Heart right ventricle (tissue), 16 donors: ENCODE measurements around the gene RMI1. TPM values are rescaled to one million over a fixed set of nuclear protein-coding genes. Genes with fewer than 3 reads are reported as not detected.

ENCODE experiments used
- ATAC-seq, 8 donors: fragments of 200-7000 bp; cut with Tn5 transposase; one replicate each; pipeline ENCODE4 v1.9.1; 2020; ENCODE audit warnings: mild to moderate bottlenecking in 8 of 8, moderate library complexity in 8 of 8, moderate number of reproducible peaks in 1 of 8
- DNase-seq, 2 donors: peaks; one replicate each; pipeline ENCODE4 v3.0.0-alpha.2; 2020
- H3K27ac ChIP-seq, 10 donors: fragments of 200-600 bp; sonication (generic) in 2 of 10; one replicate each; pipeline versions ENCODE4 v1.5.0 to v1.8.0; 2020 to 2022; ENCODE audit warnings: mild to moderate bottlenecking in 3 of 10
- H3K27me3 ChIP-seq, 7 donors: fragments of 200-600 bp; one replicate each; pipeline ENCODE4 v1.8.0; 2021 to 2022; ENCODE audit warnings: mild to moderate bottlenecking in 2 of 7
- H3K36me3 ChIP-seq, 9 donors: fragments of 200-600 bp; sonication (generic) in 1 of 9; one replicate each; pipeline versions ENCODE4 v1.5.0 to v1.8.0; 2020 to 2022; ENCODE audit warnings: mild to moderate bottlenecking in 2 of 9
- H3K4me1 ChIP-seq, 9 donors: fragments of 200-600 bp; sonication (generic) in 1 of 9; one replicate each; pipeline versions ENCODE4 v1.5.0 to v1.8.0; 2020 to 2022; ENCODE audit warnings: mild to moderate bottlenecking in 4 of 9
- H3K4me3 ChIP-seq, 10 donors: fragments of 200-600 bp; sonication (generic) in 2 of 10; one replicate each; pipeline versions ENCODE4 v1.5.0 to v1.8.0; 2020 to 2022; ENCODE audit warnings: mild to moderate bottlenecking in 7 of 10, moderate library complexity in 2 of 10
- H3K9me3 ChIP-seq, 11 donors: fragments of 200-600 bp in 10 of 11; sonication (generic) in 2 of 11; one replicate each; pipeline versions ENCODE4 v1.5.0 to v1.8.0; 2013 to 2022; ENCODE audit warnings: mild to moderate bottlenecking in 2 of 11, control low read depth in 1 of 11, moderate library complexity in 1 of 11
- WGBS, 2 donors: extraction: QIAGEN DNeasy Blood & Tissue Kit; methylation state at CpG; one replicate each; pipeline ENCODE4 v1.1.7; 2013; ENCODE audit warnings: inconsistent platforms in 1 of 2; 5-methylcytosine and 5-hydroxymethylcytosine counted together
- intact Hi-C, 10 donors: fragments of 100-400 bp; cut with DNase I; formaldehyde crosslinking; loops; one replicate each; pipeline versions ENCODE4 v1.11.1 to v1.14.2; 2022
- polyA plus RNA-seq, 2 donors: library from polyadenylated mRNA; stranded (reverse); fragments of 200-250 nt; gene quantifications; one replicate each; pipeline ENCODE4 v1.2.3, GENCODE V29; 2013
- total RNA-seq, 10 donors: library from RNA; stranded (reverse); fragmentation: NEBNext Ultra II Directional in 3 of 10; extraction: Animal tissue kit (Norgen Biotek cat#: 25700) in 3 of 10; gene quantifications; one replicate each; pipeline versions ENCODE4 v1.2.1 to v1.2.4, GENCODE V29; 2021 to 2023
- TF ChIP-seq, protein P1 (sequence below), 9 donors: fragments of 200-600 bp; sonication (generic) in 2 of 9; IDR thresholded peaks; one replicate each; pipeline versions ENCODE4 v1.5.0 to v1.8.0; 2021 to 2022; ENCODE audit warnings: antibody characterized with exemption in 9 of 9, mild to moderate bottlenecking in 5 of 9, moderate library complexity in 1 of 9
- donor health status: Arrhythmogenic right ventricular cardiomyopathy.
- donor health status: ischemic (EF 13 %, LVEDD 7.1; RV severe dilation, severe dysfunction).
- donor health status: healthy with polysubstance abuse.
- donor health status: DM: no; HTN: yes; CAD: no.
- donor health status: DM: no; HTN: no; CAD: no.
- donor health status: ischemic (EF 25% LVEDD 6.9; RV normal size, moderate dysfunction).
- donor health status: ischemic (EF 25% LVEDD 5.7; RV mildly dilated, moderate dysfunction).
- donor health status: healthy.
- donor health status: DM: yes; HTN: yes; CAD: no.
- donor health status: Ischemic cardiomyopathy.
- donor health status: ischemic (EF 35%, LVEDD 5.7; RV mildly dilated, moderate dysfunction).
- donor health status: nonischemic (EF 11% LVEDD 7.7; RV severe dilation, severe dysfunction).
- donor health status: DM: yes; HTN: yes; CAD: no.
- donor health status: PGD.
- donor health status: ischemic (EF 29% LVEDD 5.4; RV normal size, mild dysfunction).
- donor health status: nonischemic (EF 23%, LVEDD 6.1; RV moderate dilation, normal function).

RMI1 gene
- total and polyA plus RNA-seq, 12 donors: 2.4 to 9.7 (median 5.4) TPM

GRCh38 chr9:84001621-84002020 lies 21.0 kb downstream of the RMI1 start:
- 89 to 95% methylated on average over 2 of the region's 2 CpGs for WGBS, 2 donors
- no peak for ATAC-seq
- DNase-seq: no peak
- peaks cover 0 to 27% (median 0%) of the 10 kb centered on the region in 9 donors for H3K36me3 ChIP-seq
- no peaks in the 10 kb centered on the region for H3K27me3 ChIP-seq
- no peak overlapping the region for H3K4me3 ChIP-seq
- H3K4me1 ChIP-seq: peaks cover 0 to 12% (median 0%) of the 10 kb centered on the region in 9 donors
- H3K9me3 ChIP-seq: no peaks in the 10 kb centered on the region
- intact Hi-C loops: no loop called here
- TF ChIP-seq, protein P1, sequence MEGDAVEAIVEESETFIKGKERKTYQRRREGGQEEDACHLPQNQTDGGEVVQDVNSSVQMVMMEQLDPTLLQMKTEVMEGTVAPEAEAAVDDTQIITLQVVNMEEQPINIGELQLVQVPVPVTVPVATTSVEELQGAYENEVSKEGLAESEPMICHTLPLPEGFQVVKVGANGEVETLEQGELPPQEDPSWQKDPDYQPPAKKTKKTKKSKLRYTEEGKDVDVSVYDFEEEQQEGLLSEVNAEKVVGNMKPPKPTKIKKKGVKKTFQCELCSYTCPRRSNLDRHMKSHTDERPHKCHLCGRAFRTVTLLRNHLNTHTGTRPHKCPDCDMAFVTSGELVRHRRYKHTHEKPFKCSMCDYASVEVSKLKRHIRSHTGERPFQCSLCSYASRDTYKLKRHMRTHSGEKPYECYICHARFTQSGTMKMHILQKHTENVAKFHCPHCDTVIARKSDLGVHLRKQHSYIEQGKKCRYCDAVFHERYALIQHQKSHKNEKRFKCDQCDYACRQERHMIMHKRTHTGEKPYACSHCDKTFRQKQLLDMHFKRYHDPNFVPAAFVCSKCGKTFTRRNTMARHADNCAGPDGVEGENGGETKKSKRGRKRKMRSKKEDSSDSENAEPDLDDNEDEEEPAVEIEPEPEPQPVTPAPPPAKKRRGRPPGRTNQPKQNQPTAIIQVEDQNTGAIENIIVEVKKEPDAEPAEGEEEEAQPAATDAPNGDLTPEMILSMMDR (IDR thresholded peaks at IDR 0.05): no peak
- peak overlapping the region in 2 of 10 donors; percentile 8 to 12 for H3K27ac ChIP-seq

DNA sequence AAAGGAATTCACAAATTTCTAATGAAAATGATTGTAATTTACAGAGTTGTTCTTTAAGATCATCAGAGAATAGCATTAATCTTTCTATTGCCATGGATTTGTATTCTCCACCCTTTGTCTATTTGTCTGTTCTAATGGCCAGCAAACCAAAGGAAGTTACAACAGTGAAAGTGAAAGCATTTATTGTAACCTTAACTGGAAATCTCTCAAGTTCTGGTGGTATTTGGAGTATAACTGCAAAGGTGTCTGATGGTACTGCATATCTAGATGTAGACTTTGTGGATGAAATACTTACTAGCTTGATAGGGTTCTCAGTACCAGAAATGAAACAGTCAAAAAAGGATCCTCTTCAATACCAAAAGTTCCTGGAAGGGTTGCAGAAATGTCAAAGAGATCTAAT lies 21.7 kb downstream of the RMI1 start:
- H3K4me3 ChIP-seq: no peak overlapping the region
- H3K27ac ChIP-seq: peak overlapping the region in 3 of 10 donors; percentile 12 to 29 (median 13)
- no peak for DNase-seq
- intact Hi-C loops: no loop called here
- no peak for ATAC-seq
- TF ChIP-seq, protein P1 (IDR thresholded peaks at IDR 0.05): no peak
- no peaks in the 10 kb centered on the region for H3K27me3 ChIP-seq
- H3K9me3 ChIP-seq: no peaks in the 10 kb centered on the region
- peaks cover 0 to 27% (median 0%) of the 10 kb centered on the region in 9 donors for H3K36me3 ChIP-seq
- peaks cover 0 to 12% (median 0%) of the 10 kb centered on the region in 9 donors for H3K4me1 ChIP-seq

DNA sequence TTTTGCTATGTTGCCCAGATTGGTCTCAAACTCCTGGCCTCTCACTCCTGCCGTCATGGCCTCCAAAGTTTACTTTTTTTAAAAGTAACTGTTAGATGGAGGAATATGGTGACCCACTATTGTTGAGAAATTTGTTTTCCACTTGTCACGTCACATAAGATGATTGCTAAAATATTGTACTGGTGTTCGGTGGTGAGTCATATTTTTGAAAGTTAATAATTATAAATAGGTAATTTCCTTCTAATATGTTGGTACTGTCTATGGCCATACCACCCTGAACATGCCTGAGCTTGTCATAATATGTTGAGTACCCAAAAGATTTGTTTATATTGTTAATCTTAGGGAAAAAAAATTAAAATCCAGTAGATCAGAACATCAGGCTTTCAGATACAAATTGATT lies 22.6 kb downstream of the RMI1 start:
- no peaks in the 10 kb centered on the region for H3K9me3 ChIP-seq
- TF ChIP-seq, protein P1 (IDR thresholded peaks at IDR 0.05): no peak
- H3K36me3 ChIP-seq: peaks cover 0 to 27% (median 0%) of the 10 kb centered on the region in 9 donors
- no peak overlapping the region for H3K27ac ChIP-seq
- H3K4me3 ChIP-seq: no peak overlapping the region
- WGBS, 2 donors: 97 to 100% methylated on average over 3 of the region's 3 CpGs
- H3K27me3 ChIP-seq: no peaks in the 10 kb centered on the region
- DNase-seq: no peak
- no peak for ATAC-seq
- intact Hi-C loops: no loop called here
- peaks cover 0 to 12% (median 0%) of the 10 kb centered on the region in 9 donors for H3K4me1 ChIP-seq

DNA sequence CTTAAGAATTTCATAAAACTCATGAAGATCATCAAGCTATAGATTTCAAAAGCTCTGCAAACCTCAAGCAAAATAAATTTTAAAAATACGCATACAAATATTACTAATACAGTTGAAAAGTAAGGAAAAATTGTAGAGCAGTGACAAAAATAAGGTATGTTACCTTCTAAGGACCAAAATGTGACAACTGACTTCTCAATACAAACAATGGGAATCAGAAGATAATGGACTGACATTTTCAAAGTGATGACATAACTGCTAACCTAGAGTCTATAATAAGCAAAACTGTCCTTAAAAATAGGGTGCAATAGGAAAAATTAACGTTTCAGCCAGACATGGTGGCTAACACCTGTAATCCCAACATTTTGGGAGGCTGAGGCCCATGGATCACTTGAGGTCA lies 27.1 kb downstream of the RMI1 start:
- Histone ChIP-seq H3K27me3 (no peaks in the 10 kb centered on the region), H3K27ac (no peak overlapping the region), H3K4me3 (no peak overlapping the region), H3K4me1 (peaks cover 0 to 4% (median 0%) of the 10 kb centered on the region in 9 donors), H3K36me3 (no peaks in the 10 kb centered on the region), H3K9me3 (no peaks in the 10 kb centered on the region)
- 92 to 96% methylated on average over 2 of the region's 2 CpGs for WGBS, 2 donors
- no peak for DNase-seq
- ATAC-seq: no peak
- intact Hi-C loops: no loop called here
- TF ChIP-seq, protein P1 (IDR thresholded peaks at IDR 0.05): no peak
